ENCODE results near the gene EPS8L3. TPM values are rescaled to one million over a fixed set of nuclear protein-coding genes. Genes with fewer than 3 reads are reported as not detected.

EPS8L3 gene
- total and polyA plus RNA-seq, 9 of the 15 experiments (the other 6 are each of a cell fraction or from before 2014, with no cell fraction given), result 0.09 to 0.42 (median 0.14) TPM; not detected in 5

DNA sequence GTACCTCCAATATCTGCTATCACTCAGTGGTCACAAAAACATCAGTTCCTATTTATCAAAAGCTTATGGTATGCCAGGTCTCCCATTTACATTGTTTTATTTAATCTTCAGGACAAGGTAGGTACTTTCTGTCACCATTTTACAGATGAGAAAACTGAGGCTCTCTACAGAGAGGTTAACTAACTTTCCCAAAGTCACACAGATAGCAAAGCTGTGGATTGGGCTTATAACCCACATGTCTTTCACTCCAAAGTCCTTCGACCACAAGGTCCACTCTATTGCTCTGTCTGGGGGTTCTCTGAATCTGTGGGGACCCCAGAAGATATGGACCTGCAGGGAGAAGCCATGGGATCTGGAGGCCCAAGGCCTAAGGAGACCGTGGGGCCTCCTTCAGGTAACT is 26.6 kb upstream of the EPS8L3 start (continued):
- no peak for TF ChIP-seq TSC22D4 (tag; IDR thresholded peaks at IDR 0.05)
- TF ChIP-seq, protein P1, sequence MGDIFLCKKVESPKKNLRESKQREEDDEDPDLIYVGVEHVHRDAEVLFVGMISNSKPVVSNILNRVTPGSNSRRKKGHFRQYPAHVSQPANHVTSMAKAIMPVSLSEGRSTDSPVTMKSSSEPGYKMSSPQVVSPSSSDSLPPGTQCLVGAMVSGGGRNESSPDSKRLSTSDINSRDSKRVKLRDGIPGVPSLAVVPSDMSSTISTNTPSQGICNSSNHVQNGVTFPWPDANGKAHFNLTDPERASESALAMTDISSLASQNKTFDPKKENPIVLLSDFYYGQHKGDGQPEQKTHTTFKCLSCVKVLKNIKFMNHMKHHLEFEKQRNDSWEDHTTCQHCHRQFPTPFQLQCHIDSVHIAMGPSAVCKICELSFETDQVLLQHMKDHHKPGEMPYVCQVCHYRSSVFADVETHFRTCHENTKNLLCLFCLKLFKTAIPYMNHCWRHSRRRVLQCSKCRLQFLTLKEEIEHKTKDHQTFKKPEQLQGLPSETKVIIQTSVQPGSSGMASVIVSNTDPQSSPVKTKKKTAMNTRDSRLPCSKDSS (IDR thresholded peaks at IDR 0.05; ENCODE audit: low read depth, partially characterized antibody), result no peak
- TF ChIP-seq DPF2 (IDR thresholded peaks at IDR 0.05), result no peak
- TF ChIP-seq, protein P2, sequence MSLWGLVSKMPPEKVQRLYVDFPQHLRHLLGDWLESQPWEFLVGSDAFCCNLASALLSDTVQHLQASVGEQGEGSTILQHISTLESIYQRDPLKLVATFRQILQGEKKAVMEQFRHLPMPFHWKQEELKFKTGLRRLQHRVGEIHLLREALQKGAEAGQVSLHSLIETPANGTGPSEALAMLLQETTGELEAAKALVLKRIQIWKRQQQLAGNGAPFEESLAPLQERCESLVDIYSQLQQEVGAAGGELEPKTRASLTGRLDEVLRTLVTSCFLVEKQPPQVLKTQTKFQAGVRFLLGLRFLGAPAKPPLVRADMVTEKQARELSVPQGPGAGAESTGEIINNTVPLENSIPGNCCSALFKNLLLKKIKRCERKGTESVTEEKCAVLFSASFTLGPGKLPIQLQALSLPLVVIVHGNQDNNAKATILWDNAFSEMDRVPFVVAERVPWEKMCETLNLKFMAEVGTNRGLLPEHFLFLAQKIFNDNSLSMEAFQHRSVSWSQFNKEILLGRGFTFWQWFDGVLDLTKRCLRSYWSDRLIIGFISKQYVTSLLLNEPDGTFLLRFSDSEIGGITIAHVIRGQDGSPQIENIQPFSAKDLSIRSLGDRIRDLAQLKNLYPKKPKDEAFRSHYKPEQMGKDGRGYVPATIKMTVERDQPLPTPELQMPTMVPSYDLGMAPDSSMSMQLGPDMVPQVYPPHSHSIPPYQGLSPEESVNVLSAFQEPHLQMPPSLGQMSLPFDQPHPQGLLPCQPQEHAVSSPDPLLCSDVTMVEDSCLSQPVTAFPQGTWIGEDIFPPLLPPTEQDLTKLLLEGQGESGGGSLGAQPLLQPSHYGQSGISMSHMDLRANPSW (CRISPR knock-in tag; IDR thresholded peaks at IDR 0.05), result no peak
- TF ChIP-seq, protein P3, sequence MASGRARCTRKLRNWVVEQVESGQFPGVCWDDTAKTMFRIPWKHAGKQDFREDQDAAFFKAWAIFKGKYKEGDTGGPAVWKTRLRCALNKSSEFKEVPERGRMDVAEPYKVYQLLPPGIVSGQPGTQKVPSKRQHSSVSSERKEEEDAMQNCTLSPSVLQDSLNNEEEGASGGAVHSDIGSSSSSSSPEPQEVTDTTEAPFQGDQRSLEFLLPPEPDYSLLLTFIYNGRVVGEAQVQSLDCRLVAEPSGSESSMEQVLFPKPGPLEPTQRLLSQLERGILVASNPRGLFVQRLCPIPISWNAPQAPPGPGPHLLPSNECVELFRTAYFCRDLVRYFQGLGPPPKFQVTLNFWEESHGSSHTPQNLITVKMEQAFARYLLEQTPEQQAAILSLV (tag; IDR thresholded peaks at IDR 0.05), result no peak
- no peak for TF ChIP-seq CCNT2 (IDR thresholded peaks at IDR 0.05; ENCODE audit: borderline replicate concordance, extremely low read depth, insufficient read length, low read depth, low read length)
- TF ChIP-seq, protein P4, sequence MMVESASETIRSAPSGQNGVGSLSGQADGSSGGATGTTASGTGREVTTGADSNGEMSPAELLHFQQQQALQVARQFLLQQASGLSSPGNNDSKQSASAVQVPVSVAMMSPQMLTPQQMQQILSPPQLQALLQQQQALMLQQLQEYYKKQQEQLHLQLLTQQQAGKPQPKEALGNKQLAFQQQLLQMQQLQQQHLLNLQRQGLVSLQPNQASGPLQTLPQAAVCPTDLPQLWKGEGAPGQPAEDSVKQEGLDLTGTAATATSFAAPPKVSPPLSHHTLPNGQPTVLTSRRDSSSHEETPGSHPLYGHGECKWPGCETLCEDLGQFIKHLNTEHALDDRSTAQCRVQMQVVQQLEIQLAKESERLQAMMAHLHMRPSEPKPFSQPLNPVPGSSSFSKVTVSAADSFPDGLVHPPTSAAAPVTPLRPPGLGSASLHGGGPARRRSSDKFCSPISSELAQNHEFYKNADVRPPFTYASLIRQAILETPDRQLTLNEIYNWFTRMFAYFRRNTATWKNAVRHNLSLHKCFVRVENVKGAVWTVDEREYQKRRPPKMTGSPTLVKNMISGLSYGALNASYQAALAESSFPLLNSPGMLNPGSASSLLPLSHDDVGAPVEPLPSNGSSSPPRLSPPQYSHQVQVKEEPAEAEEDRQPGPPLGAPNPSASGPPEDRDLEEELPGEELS (CRISPR knock-in tag; IDR thresholded peaks at IDR 0.05; ENCODE audit: borderline replicate concordance), result no peak
- no peak for TF ChIP-seq ZFP1 (CRISPR knock-in tag; IDR thresholded peaks at IDR 0.05)
- TF ChIP-seq ZNF3 (CRISPR knock-in tag; IDR thresholded peaks at IDR 0.05), result no peak
- TF ChIP-seq, protein P5, sequence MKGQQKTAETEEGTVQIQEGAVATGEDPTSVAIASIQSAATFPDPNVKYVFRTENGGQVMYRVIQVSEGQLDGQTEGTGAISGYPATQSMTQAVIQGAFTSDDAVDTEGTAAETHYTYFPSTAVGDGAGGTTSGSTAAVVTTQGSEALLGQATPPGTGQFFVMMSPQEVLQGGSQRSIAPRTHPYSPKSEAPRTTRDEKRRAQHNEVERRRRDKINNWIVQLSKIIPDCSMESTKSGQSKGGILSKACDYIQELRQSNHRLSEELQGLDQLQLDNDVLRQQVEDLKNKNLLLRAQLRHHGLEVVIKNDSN (CRISPR knock-in tag; IDR thresholded peaks at IDR 0.05), result no peak
- no peak for TF ChIP-seq CEBPG (CRISPR knock-in tag; IDR thresholded peaks at IDR 0.05)
- no peak for TF ChIP-seq CEBPG (tag; conservative IDR thresholded peaks at IDR 0.05 in 1 of 2, IDR thresholded peaks at IDR 0.05 in 1 of 2)
- no peak for TF ChIP-seq CSDE1 (IDR thresholded peaks at IDR 0.05)
- TF ChIP-seq BRD9 (IDR thresholded peaks at IDR 0.05; ENCODE audit: low read depth, partially characterized antibody), result peak; percentile 41
- no peak for TF ChIP-seq MYBL2 (IDR thresholded peaks at IDR 0.05; ENCODE audit: low read depth)
- TF ChIP-seq MYBL2 (CRISPR knock-in tag; IDR thresholded peaks at IDR 0.05; ENCODE audit: borderline replicate concordance), result no peak
- peak; percentile 69 for TF ChIP-seq HDAC2 (IDR thresholded peaks at IDR 0.05)
- no peak for TF ChIP-seq ZNF23 (CRISPR knock-in tag; IDR thresholded peaks at IDR 0.05)
- TF ChIP-seq NELFE (IDR thresholded peaks at IDR 0.05; ENCODE audit: insufficient read depth, insufficient read length), result no peak
- peak; percentile 96 for TF ChIP-seq ADNP (tag; IDR thresholded peaks at IDR 0.05)
- TF ChIP-seq, protein P6, sequence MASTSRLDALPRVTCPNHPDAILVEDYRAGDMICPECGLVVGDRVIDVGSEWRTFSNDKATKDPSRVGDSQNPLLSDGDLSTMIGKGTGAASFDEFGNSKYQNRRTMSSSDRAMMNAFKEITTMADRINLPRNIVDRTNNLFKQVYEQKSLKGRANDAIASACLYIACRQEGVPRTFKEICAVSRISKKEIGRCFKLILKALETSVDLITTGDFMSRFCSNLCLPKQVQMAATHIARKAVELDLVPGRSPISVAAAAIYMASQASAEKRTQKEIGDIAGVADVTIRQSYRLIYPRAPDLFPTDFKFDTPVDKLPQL (IDR thresholded peaks at IDR 0.05; ENCODE audit: extremely low read depth, insufficient read length), result no peak
